ENCODE measurements around the gene JAKMIP3.

JAKMIP3 gene

DNA sequence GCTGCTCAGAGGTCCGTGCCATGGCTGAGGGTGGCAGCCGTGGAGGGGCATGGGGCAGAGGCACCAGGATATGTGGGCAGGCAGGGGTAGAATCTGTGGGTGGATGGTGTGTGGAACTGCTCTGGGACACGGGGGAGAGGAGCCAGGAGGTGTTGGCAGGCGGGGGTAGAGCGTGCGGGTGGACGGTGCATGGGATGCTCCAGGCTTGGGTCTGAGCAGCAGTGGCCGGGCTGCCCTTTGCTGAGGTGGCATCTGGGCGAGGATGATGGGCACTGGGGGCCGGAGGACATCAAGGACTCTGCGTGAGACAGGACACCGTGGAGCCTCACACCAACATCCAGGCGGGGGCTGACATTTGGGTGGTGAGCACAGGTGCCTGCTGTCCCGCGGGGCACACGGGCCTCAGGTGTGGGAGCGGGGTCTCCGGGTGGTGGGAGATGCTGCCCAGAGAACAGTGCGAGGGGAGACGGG lies 46.2 kb downstream of the JAKMIP3 start:
- H3K4me1 Mint-ChIP-seq: no peaks in the 10 kb centered on the region
- no peak for ATAC-seq (replicated peaks)

GRCh38 chr10:132112611-132113010 lies 46.9 kb downstream of the JAKMIP3 start:
- no peak overlapping the region for H3K4me3 Mint-ChIP-seq
- no peaks in the 10 kb centered on the region for H3K36me3 Mint-ChIP-seq
- ATAC-seq (replicated peaks) (no peak), DNase-seq (no peak)
- H3K9me3 Mint-ChIP-seq: peaks cover 0 to 5% of the 10 kb centered on the region in 2 donors
- no peaks in the 10 kb centered on the region for H3K4me1 Mint-ChIP-seq
- no peak overlapping the region for H3K27ac Mint-ChIP-seq
- H3K27me3 Mint-ChIP-seq: peaks cover 4 to 5% of the 10 kb centered on the region in 2 donors

More for the DNA sequence above, 46.2 kb downstream of the JAKMIP3 start:
- no peak for DNase-seq
- H3K4me3 Mint-ChIP-seq: no peak overlapping the region
- no peak overlapping the region for H3K27ac Mint-ChIP-seq
- peaks cover 4 to 5% of the 10 kb centered on the region in 2 donors for H3K27me3 Mint-ChIP-seq
- peaks cover 0 to 1% of the 10 kb centered on the region in 2 donors for H3K9me3 Mint-ChIP-seq
- no peaks in the 10 kb centered on the region for H3K36me3 Mint-ChIP-seq

DNA sequence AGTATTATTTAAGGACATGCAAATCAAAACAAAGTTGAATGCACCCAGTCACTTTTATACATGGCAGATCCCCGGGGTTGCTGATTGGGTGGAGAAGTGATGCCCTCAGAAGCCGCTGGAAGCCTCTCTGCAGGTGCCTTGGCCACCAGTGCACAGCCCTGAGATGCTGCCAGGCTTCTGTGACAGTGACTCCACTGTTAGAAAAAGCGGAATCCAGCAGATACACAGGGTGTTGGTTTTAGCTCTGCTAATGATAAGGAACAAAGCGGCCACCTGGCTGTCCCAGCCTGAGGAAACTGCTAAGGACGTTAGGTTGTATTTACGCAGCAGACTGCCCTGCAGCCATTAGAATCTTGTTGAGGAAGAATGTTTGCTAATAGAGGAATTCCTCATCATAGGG lies 47.5 kb downstream of the JAKMIP3 start:
- H3K4me1 Mint-ChIP-seq: no peaks in the 10 kb centered on the region
- peaks cover 4 to 5% of the 10 kb centered on the region in 2 donors for H3K27me3 Mint-ChIP-seq
- no peak overlapping the region for H3K4me3 Mint-ChIP-seq
- no peaks in the 10 kb centered on the region for H3K36me3 Mint-ChIP-seq
- no peak for DNase-seq
- no peak overlapping the region for H3K27ac Mint-ChIP-seq
- peaks cover 0 to 5% of the 10 kb centered on the region in 2 donors for H3K9me3 Mint-ChIP-seq
- ATAC-seq (replicated peaks): no peak

- H3K27me3 Mint-ChIP-seq: peaks cover 4 to 5% of the 10 kb centered on the region in 2 donors
- no peak for DNase-seq
- H3K4me1 Mint-ChIP-seq: no peaks in the 10 kb centered on the region
- no peak for ATAC-seq (replicated peaks)
- no peak overlapping the region for H3K4me3 Mint-ChIP-seq
- no peaks in the 10 kb centered on the region for H3K36me3 Mint-ChIP-seq
- no peak overlapping the region for H3K27ac Mint-ChIP-seq
- peaks cover 0 to 5% of the 10 kb centered on the region in 2 donors for H3K9me3 Mint-ChIP-seq
Observed at GRCh38 chr10:132113766-132114365, 48.1 kb downstream of the JAKMIP3 start.

DNA sequence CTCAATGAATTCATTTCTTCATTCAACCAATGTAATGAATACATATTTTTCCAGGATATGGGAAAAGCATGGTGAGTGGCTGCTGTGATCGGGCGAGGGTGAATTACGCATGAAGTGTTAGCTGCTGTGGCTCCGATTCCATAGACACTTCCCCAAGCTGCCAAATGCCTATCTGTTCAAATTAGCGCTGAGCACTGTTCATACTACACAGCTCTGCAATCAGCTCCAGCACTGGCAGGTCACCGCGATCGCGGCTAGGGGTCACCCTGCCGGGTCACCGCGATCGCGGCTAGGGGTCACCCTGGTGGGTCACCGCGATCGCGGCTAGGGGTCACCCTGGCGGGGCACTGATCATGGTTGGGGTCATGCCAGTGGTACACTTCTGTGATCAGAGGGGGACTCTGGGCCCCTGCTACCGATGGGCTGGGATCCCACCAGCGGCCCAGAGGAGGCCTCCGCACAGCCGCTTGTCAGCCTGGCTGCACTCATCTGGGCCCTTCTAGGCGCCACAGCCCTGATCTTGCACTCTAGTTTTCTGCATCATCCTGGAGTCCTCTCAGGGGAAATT lies 49.3 kb downstream of the JAKMIP3 start:
- no peak overlapping the region for H3K27ac Mint-ChIP-seq
- DNase-seq (no peak), ATAC-seq (replicated peaks) (no peak)
- peaks cover 0 to 5% of the 10 kb centered on the region in 2 donors for H3K9me3 Mint-ChIP-seq
- H3K4me3 Mint-ChIP-seq: no peak overlapping the region
- no peaks in the 10 kb centered on the region for H3K36me3 Mint-ChIP-seq
- H3K27me3 Mint-ChIP-seq: peaks cover 5 to 7% of the 10 kb centered on the region in 2 donors
- no peaks in the 10 kb centered on the region for H3K4me1 Mint-ChIP-seq

Data from stimulated activated naive B cell treated with anti-CD40 and anti-IgM and Interleukin-4, amounts not matched to agents 10 μg/mL and 1 μg/mL and 100 μg/mL, for 72 hours (primary cell).